NT2/D1 (cell line): ENCODE measurements around the gene CPEB2.

Experiments used
- YY1 ChIP-seq: IDR thresholded peaks from 2 replicates; pipeline ENCODE4 v1.6.1; 2011; ENCODE audit not compliant: insufficient read length, insufficient read depth
- ZNF274 ChIP-seq: IDR thresholded peaks from 2 replicates; pipeline ENCODE4 v1.6.1; 2011; ENCODE audit warnings: mild to moderate bottlenecking, low read depth, low read length

DNA sequence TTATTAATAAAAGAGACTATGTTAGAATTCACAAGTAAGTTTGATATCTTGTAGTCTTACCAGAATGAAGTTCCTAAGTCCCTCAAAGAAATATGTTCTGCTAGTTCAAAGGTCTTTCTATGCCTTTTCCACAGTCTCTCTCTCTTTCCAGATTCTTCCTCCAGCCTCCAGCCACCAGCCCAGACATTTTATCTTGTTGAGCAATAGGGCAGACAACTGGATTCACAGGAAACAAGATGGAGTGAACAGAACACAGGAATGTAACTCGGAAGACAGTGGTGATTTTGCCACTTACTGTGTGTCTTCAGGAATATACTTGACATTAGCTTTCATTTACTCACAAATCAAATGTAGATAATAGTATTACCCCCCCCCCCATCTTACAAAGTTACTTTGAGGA, 17.1 kb upstream of the CPEB2 start:
- no peak for TF ChIP-seq ZNF274
- no peak for TF ChIP-seq YY1
